ENCODE data around the gene COL25A1.

- no peak for TF ChIP-seq CTCF (IDR thresholded peaks at IDR 0.05)
- no peak for TF ChIP-seq EP300 (IDR thresholded peaks at IDR 0.05; ENCODE audit: low read depth)
These were observed 249.2 kb downstream of the COL25A1 start for GRCh38 chr4:109053257-109053656.
